Measurements from ENCODE around the gene UBE2E2.

The UBE2E2 gene

GRCh38 chr3:23450051-23450450, 246.9 kb downstream of the UBE2E2 start:
- no peak for DNase-seq

GRCh38 chr3:23450806-23451205, 247.7 kb downstream of the UBE2E2 start:
- DNase-seq = no peak

- DNase-seq = no peak
These were observed 249.3 kb downstream of the UBE2E2 start for GRCh38 chr3:23452408-23452807.

- DNase-seq = no peak
These were observed 252.0 kb downstream of the UBE2E2 start for GRCh38 chr3:23455084-23455483.

GRCh38 chr3:23455775-23456174, 252.6 kb downstream of the UBE2E2 start:
- DNase-seq = no peak

- DNase-seq = no peak
These were observed 254.6 kb downstream of the UBE2E2 start for GRCh38 chr3:23457697-23458096.

GRCh38 chr3:23459465-23459864, 256.3 kb downstream of the UBE2E2 start:
- no peak for DNase-seq

GRCh38 chr3:23459889-23460546, 256.9 kb downstream of the UBE2E2 start:
- no peak for DNase-seq

- DNase-seq = no peak
These were observed 257.9 kb downstream of the UBE2E2 start for GRCh38 chr3:23461069-23461468.

- no peak for DNase-seq
These were observed 260.7 kb downstream of the UBE2E2 start for GRCh38 chr3:23463791-23464190.

GRCh38 chr3:23465569-23465968, 262.4 kb downstream of the UBE2E2 start:
- DNase-seq = no peak

GRCh38 chr3:23468203-23468602, 265.1 kb downstream of the UBE2E2 start:
- no peak for DNase-seq

- no peak for DNase-seq
These were observed 271.6 kb downstream of the UBE2E2 start for GRCh38 chr3:23474580-23475357.

GRCh38 chr3:23475446-23475845, 272.3 kb downstream of the UBE2E2 start:
- DNase-seq = no peak

- no peak for DNase-seq
These were observed 275.9 kb downstream of the UBE2E2 start for GRCh38 chr3:23479026-23479425.

- DNase-seq = no peak
These were observed 276.6 kb downstream of the UBE2E2 start for GRCh38 chr3:23479615-23480328.

- no peak for DNase-seq
These were observed 277.2 kb downstream of the UBE2E2 start for GRCh38 chr3:23480329-23480714.

- DNase-seq = no peak
These were observed 278.0 kb downstream of the UBE2E2 start for GRCh38 chr3:23481011-23481615.

GRCh38 chr3:23481616-23482278, 278.6 kb downstream of the UBE2E2 start:
- DNase-seq = no peak

- no peak for DNase-seq
These were observed 281.3 kb downstream of the UBE2E2 start for GRCh38 chr3:23484386-23484785.

GRCh38 chr3:23485922-23486321, 282.8 kb downstream of the UBE2E2 start:
- no peak for DNase-seq

GRCh38 chr3:23487015-23487414, 283.9 kb downstream of the UBE2E2 start:
- no peak for DNase-seq

GRCh38 chr3:23488618-23489017, 285.5 kb downstream of the UBE2E2 start:
- DNase-seq = no peak

All from NCI-H1048 (cell line).